Spleen (tissue), 7 donors: ENCODE measurements around the gene NABP1.

Source experiments
- POLR2A ChIP-seq, 3 donors: fragments of 450-650 bp; IDR thresholded peaks; one replicate each; pipeline ENCODE4 v1.5.1; 2017; ENCODE audit warnings: antibody characterized with exemption in 3 of 3, mild to moderate bottlenecking in 1 of 3
- POLR2AphosphoS5 ChIP-seq, 3 donors: sonication (generic); formaldehyde crosslinking; IDR thresholded peaks; one replicate each; pipeline ENCODE4 v1.5.1; 2017; ENCODE audit warnings: antibody characterized with exemption in 3 of 3
- TF ChIP-seq, protein P1 (sequence below), 11 experiments: fragments of 200-600 bp in 7 of 11; fragments of 450-650 bp in 4 of 11; sonication (generic) in 4 of 11; IDR thresholded peaks in 8 of 11; conservative IDR thresholded peaks in 3 of 11; 1 replicate in 7 of 11; 2 replicates in 4 of 11; pipeline versions ENCODE4 v1.4.0 to v1.8.0; 2016 to 2021; ENCODE audit warnings: antibody characterized with exemption in 11 of 11, inconsistent platforms in 4 of 11, mild to moderate bottlenecking in 1 of 11
- donor health status: DM: no; HTN: no; CAD: no; lungs with moderate emphysema.
- donor health status: DM: no; HTN: no; CAD: no.
- donor health status: DM: no; HTN: no; CAD: no.

- no peak for TF ChIP-seq POLR2A (IDR thresholded peaks at IDR 0.05)
- TF ChIP-seq, protein P1, sequence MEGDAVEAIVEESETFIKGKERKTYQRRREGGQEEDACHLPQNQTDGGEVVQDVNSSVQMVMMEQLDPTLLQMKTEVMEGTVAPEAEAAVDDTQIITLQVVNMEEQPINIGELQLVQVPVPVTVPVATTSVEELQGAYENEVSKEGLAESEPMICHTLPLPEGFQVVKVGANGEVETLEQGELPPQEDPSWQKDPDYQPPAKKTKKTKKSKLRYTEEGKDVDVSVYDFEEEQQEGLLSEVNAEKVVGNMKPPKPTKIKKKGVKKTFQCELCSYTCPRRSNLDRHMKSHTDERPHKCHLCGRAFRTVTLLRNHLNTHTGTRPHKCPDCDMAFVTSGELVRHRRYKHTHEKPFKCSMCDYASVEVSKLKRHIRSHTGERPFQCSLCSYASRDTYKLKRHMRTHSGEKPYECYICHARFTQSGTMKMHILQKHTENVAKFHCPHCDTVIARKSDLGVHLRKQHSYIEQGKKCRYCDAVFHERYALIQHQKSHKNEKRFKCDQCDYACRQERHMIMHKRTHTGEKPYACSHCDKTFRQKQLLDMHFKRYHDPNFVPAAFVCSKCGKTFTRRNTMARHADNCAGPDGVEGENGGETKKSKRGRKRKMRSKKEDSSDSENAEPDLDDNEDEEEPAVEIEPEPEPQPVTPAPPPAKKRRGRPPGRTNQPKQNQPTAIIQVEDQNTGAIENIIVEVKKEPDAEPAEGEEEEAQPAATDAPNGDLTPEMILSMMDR (IDR thresholded peaks at IDR 0.05 in 8 of 11, conservative IDR thresholded peaks at IDR 0.05 in 3 of 11): no peak
- no peak for TF ChIP-seq POLR2AphosphoS5 (IDR thresholded peaks at IDR 0.05)
Measured at GRCh38 chr2:191638802-191639172, 39.1 kb upstream of the NABP1 start.
